Measurements from ENCODE around the gene BCL2.
A peak's percentile ranks its signal among the peaks of the same experiment; 100 is the strongest.

The BCL2 gene

DNA sequence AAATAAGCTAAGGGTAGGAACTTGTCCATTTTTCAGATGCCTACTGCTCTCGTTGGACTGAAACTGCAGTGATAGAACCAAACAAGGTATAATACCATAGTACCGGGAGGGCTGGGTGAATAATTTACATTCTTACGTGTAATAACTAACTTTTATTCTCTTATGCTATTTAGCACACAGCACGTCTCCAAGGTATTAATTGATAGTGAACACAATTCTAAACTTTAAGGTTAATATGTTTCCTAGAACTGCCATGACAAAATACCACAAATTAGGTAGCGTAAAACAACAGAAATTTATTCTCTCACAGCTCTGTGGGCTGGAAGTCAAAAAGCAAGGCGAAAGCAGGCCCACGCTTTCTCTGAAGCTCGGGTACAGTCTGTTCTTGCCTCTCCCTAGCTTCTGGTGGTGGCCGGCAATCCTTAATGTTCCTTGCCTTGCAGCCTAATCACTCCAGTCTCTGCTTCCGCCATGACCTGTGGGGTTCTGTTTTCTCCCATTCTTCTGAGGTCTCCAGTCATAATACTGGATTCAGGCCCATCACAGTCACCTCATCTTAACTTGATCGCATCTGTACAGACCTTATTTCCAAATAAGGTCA is 5.6 kb upstream of the BCL2 start:
- DNase-seq, result no peak

DNA sequence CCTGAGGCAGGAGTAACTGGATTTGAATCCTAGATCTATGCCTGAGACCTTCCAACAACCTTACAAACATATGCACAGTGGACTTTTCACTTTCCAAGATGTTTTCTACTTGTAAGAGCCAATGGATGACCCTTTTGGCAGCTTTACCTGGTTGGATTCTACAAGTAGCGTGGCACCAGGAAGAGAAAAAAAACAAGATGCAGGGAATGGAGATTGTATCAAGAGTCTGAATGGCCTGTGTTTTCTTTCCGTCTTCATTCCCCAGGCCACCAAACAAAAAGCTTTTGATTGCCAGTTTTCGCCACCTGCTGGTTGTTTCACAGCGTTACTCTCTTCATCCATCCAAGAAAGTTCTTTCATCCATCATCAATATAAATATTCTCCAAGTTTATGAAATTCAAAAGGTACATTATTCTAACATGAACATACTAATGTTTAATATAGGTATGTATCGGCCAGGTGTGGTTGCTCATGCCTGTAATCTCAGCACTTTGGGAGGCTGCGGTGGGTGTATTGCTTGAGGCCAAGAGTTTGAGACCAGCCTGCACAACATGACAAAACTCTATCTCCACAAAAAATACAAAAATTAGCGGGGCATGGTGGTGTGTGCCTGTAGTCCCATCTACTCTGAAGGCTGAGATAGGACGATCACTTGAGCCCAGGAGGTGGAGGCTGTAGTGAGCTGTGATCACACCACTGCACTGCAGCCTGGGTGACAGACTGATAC is 3.5 kb upstream of the BCL2 start:
- DNase-seq, result peak; percentile 87

DNA sequence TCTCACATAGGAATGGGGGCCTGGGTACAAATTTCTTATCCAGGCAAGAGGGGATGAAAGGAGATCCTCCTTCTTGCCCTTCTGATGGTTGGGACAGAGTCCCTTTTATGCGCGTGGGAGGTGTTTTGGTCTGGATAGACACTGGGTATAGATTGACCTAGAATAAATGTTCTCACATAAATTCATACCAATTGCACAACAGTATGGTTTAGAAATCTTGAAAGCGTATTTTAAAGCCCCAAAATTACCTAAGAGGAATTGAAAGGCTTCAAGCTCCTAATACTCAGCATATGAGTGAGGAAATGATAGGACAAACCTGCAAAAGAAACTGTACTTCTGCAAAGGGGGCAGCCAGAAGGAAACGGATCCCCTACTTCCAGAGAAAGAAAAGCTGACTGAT is 2.6 kb upstream of the BCL2 start:
- DNase-seq, result no peak

DNA sequence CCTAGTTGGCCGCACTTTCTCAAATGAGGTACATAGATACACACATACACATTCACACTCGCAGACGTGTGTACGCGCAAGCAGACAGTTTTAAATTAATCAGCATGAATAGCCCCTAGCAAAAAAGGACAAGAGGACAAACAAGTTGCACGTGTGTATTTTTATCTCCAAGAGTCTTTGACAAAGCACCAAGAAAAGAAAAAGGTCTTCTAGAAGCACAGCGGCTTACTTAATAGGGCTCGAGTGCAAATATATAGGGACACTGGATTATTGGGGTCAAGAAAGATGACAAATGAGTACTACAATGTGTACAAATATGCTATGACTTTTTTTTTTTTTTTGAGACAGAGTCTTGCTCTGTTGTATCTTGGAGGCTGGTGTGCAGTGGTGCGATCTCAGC is 1.7 kb upstream of the BCL2 start:
- no peak for DNase-seq

DNA sequence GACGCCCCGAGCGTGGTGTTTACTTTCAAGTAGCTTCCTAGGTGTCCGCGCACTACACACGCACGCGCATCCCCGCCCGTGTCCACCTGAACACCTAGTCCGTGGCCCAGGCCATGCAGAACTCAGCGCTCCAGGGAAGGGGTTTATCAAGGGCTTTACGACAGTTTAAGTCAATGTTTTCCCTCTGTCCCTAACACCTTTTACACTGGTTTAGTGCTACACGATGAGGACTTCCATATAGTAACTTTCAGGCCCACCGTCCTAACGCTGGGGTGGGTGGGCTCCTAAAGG is 1.4 kb upstream of the BCL2 start:
- DNase-seq, result no peak

DNA sequence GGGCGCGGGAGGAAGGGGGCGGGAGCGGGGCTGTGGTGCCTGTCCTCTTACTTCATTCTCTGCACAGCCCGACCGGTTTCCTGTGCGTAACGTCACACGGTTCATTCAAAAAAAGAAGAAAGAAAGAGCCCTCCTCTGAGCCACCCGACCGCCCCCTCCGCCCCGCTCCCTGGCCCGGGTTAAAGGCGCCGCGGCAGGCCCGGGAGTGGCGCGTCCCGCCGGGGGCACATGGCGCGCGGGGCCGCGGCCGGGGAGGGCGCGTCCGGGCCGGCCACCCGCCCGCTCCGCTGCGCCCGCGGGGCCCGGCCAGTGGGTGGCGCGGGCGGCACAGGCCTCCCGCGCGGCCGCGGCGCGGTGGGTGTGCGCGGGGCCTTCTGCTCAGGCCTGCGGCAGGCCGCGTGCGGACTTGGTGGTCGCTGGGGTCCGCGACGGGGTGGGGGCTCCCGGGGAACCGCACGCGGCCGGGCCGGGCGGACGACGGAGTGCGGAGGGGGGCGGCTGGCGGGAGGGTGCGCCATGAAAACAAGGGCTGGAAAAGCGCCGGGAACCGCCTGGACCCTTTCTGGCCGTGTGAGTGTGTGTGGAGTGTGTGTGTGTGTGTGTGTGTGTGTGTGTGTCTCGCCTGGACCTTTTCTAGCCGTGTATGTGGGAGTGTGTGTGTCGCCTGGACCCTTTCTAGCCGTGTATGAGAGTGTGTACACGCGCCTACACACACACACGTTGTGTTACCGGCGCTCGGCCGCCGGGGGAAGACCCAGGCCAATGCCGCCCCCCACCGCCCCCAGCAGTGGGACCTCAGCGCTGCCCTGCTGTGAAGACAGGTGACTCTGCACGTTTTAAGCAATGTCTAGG is 780 bp upstream of the BCL2 start:
- peak; percentile 88 for DNase-seq

DNA sequence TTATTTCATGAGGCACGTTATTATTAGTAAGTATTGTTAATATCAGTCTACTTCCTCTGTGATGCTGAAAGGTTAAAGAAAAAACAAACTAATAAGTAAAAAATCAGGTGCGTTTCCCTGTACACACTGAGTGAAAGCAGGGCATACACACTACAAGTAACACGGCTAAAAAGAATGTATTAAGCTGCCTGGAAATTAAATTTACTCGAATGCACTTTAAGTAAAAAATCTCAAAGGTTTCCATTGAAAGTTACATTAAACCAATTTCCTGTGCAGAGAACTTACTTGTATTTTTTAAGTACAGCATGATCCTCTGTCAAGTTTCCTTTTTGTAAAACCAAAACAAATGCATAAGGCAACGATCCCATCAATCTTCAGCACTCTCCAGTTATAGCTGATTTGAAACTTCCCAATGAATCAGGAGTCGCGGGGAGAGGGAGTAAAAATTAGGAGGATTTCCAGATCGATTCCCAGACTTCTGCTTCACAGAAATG is 633 bp downstream of the BCL2 start:
- DNase-seq, result peak; percentile 51

DNA sequence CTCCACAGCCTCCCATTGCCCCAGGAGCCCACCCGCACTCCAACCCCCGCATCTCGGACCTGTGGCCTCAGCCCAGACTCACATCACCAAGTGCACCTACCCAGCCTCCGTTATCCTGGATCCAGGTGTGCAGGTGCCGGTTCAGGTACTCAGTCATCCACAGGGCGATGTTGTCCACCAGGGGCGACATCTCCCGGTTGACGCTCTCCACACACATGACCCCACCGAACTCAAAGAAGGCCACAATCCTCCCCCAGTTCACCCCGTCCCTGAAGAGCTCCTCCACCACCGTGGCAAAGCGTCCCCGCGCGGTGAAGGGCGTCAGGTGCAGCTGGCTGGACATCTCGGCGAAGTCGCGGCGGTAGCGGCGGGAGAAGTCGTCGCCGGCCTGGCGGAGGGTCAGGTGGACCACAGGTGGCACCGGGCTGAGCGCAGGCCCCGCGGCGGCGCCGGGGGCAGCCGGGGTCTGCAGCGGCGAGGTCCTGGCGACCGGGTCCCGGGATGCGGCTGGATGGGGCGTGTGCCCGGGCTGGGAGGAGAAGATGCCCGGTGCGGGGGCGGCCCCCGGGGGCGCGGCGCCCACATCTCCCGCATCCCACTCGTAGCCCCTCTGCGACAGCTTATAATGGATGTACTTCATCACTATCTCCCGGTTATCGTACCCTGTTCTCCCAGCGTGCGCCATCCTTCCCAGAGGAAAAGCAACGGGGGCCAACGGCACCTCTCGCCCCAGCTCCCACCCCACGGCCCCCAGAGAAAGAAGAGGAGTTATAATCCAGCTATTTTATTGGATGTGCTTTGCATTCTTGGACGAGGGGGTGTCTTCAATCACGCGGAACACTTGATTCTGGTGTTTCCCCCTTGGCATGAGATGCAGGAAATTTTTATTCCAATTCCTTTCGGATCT is 1.3 kb downstream of the BCL2 start:
- peak; percentile 94 for DNase-seq

DNA sequence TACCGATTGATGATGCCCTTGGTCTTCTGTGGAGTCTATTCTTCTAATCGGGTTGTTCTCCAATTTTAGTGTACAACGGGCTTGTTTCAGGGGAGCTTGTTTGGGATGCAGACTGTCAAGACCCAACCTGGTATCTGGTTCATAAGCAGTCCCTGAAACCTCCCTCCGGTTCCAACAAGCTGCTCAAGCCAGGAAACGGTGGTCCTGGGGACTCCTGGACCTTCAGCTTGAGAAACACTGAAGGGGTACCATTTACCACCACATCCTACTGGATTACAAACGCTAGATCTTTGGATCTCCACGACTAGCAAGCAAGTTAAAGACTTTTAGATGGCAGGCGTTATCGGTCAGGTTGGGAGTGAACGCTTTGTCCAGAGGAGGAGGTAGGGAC is 2.0 kb downstream of the BCL2 start:
- peak; percentile 56 for DNase-seq

DNA sequence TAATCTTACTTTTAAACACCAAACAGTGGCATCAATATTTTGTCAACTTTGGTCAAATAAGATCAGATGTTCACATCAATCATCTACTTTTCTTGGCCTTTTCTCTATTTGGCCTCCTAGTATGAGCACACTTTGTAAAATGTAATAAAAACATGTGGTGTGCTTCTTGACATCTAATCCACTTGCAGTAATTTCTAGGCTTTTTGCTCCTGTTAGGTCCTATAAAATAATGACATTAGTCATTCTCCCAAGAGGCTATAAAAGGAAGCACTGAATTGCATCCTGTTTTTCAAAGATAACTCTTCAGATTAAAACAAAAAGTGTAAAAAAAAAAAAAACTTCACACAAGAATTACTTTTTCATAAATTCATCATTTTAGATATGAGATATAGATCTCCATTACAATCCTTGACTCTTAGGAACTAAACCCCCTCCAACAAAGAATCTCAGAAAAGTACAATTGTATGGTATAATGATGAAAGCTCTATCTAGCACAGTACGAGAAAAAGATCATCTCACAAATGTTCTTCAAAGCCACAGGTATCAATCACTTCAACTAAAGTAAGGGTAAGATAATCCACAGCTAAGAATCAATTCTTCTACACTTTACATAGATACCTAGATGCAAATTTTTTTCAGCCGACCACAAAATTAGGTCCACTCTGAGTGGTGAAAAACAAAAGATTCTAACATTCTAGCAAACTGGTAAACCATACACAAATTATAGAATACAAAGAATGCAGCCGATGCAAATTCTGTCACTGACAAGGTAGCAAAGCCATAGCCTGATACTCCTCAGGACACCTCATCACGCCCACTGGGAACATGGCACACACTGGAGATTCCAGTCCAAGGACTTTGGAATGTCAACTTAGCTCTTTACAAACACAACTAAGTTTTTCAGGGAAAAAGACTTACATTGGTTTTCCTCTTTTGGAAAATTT is 2.7 kb downstream of the BCL2 start:
- DNase-seq, result peak; percentile 36

DNA sequence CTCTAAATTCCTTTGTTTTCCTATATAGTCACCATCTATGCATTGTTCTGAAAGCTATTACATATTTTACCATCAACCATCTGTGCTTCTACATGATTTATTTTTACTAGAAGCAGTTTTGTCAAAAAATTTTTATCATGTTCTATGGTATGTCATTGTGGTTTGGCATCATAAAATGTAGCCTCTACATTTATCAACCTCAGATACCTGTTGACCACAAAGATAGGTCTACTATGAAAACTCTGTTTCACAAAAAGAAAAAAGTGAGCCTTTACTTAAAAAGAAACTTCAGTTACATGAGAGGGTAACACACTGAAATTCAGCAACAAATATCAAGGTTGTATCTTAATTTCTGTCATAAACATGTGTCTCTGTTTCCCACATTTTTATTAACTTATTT is 3.7 kb downstream of the BCL2 start:
- no peak for DNase-seq

DNA sequence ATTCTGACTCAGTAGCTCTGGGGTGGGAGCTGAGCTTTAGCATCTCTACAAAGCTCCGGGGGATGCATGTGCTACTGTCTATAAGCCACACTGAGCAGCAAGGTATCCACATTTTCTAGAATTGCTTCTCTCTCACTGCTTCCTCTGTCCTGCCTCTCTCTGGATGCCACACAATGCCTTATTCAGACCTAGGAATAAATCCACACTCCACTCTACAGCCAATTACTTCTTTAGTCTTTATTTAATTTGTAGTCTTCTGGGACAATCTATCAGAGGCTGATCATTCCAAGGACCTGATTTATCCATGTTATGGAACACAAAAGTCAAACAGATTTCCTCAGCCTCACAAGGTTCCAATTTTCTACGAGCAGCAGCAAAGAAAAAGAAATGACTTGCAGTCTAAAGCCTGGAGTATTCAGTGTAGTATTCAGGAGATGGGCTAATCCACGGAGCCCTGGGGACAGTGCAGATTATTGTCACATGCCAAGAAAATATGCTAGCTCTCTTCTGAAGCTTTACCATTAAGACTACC is 4.4 kb downstream of the BCL2 start:
- no peak for DNase-seq

DNA sequence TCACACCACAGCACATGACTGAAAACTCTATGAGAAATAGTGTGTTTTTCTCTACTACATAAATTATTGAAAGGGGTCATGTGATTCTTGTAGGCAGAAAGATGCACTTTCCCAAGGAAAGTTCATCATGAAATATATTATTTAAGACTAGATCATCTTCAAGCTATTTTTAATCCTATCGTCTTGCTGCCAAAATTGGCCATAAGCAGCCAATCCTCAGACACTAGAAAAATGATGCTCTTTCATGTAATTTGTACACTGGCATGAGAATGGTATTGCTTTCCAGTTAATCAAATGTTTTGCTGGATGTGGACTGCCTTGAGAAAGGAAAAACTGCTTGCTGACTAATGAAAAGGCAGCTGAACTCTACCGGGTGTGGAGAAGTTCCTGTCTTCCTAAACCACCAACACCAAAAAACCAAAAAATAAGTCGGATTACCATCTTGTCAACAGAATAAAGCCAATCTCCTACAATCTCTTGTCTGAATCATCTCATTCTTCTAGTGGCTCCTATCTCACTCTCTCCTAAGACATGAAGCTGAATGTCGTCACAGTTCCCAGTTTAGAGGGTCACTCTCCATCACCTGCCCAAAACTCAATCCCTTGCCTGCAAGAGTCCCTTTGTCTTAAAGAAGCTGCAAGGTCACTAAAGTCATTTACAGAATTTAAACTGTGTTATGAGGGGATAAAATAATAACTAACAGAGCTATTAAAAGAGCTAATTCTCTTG is 5.3 kb downstream of the BCL2 start:
- DNase-seq, result no peak

DNA sequence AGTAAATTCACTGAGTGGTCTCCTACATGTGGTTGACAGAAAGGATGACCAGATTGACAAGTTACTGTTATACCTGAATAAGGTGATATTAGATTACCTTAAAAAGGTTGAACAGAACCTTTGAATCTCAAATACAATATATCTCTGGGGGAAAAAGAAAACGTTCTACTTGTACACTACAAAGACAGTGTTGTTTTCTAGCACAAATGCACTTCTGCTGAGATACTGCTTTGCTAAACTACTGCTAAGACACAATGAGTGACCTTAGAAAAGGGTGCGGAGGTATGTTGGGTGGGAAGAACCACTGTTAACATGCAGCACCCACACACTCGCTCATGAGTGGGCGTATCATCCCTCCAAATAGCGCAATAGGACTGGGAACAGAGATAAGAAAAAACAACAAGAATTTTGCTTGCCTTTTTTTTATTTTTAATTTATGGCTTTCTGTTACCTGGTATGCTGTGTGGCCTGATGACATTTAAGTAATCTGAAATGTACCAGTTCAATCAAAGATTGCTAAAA is 6.1 kb downstream of the BCL2 start:
- no peak for DNase-seq

DNA sequence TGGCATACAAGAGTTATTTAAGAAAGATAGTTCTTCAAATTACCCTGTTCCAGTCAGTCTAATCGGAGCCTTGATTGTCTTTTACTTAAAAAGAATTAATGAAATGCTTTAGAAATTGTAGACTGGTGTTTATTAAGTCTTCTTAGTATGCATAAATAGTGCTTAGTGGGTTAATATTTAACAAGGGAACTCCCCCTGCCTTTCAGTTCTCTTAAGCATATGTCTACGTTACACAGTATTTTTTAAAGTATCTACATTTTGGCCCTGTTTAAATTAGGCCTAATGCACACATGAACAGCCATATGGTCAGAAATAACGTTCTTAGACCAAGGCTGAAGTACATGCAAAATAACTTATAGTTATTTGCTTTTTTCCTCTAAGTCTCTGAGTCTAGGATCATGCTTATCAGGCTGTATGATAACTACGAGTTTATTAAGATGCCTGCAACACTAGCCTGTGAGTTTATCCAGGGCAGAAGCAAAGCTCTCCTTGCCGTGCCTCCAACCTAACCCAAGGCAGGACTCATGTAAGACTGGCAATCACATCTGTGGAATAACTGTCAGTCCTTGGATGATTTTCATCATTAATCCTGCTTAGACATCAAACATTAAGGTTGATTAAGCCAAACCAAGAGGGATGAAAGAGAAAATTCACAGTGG is 6.7 kb downstream of the BCL2 start:
- no peak for DNase-seq

DNA sequence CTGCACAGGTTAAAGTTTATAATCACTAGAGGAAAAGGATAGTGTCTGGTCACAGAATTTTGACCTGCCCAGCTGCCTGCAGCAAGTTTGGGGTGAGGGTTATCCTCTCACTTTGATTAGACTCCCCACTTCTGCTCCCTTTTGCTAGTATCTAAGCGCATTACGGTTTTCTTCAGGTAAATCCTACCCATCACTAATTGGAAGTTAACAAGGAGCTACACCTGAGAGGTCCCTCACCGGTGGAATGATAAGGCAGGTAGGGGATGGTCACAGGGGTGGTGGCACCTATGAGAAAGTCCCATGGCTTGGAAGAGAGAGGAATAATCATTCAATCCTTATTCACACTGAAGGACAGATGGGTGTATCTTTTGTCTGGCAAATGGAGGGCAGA is 7.6 kb downstream of the BCL2 start:
- no peak for DNase-seq

DNA sequence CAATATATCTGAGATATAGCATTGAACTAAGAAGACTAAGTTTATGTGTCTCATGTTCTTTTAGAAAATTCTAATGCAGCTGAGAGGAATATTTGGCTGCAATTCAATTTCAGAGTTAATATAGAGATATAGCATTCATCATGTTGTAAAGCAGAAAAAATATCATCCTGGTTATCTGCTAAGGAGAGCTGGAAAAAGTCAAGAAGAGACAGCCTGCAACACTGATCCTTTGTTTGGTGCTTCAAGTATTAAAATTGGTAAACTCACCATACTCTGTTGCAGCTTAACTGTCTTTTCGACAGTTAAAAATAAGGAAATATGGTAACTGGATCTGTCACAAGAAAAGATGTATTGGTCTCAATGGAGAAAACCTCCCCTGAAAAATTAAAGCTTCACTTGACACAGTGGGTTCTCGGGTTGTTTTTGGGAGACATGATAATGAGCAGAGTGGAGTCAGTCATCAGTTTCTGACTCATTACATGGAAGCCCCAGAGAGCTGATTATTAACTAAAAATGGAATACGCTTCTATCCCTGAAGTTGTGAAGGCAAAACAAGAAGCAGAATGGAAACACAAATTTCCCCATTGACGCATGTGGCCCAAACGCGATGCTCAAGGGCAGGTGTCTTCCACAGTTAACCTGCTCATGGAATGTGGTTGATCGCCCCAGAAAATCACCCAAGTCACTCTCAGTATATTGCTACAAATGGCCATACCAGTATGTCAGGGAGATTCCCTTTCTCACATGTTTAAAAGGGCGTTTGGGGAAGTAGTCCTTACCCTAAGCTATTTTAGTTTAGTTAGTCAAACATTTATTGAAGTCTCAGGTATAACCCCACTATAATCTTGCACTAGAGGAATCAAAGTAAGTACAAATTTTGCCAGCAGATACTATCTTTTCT is 8.2 kb downstream of the BCL2 start:
- no peak for DNase-seq

DNA sequence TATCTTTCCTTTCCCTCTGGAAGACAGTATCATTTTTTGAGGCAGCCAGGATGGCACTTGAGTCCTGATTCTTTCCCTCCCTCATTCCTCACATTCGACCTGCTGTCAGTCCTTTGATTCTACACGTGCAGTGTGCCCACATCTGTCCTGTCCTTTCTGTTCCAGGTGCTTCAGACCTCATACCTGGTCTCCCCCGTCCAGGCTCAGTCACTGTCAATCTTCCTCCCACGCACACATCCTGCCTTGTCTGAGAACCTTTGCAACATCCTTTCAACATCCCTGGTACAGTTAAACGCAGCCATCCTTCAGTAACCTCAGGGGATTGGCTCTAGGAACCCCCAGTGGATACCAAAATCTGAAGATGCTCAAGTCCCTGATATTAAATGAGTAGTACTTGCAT is 10.1 kb downstream of the BCL2 start:
- no peak for DNase-seq

All from NCI-H1105 treated with DMSO at 0.1 percent for 48 hours (cell line).